SK-N-SH (cell line): ENCODE data around the gene KCNJ9. TPM values are rescaled to one million over a fixed set of nuclear protein-coding genes. Genes with fewer than 3 reads are reported as not detected.

Source experiments
- CTCF ChIA-PET: fragments of 300-600, 350-600 bp; formaldehyde crosslinking; extraction: SDS; loops from one replicate; lab custom pipeline; 2021; lab: Yijun Ruan, JAX
- POLR2A ChIA-PET: fragments of 350-600 bp; sonication (Branson Sonifier 250); formaldehyde crosslinking; extraction: SDS; loops from one replicate; lab custom pipeline; 2020; ENCODE audit warnings: antibody characterized with exemption, inconsistent platforms; lab: Yijun Ruan, JAX
- DNase-seq: peaks from one replicate; pipeline ENCODE4 v3.0.0; 2012
- H2AFZ ChIP-seq: fragments of 200-600 bp; sonication (generic); 2 replicates; pipeline ENCODE4 v1.8.1; 2016; ENCODE audit warnings: antibody characterized with exemption, mild to moderate bottlenecking, low read depth
- H3F3A ChIP-seq: fragments of 200-600 bp; sonication (generic); replicated peaks from 2 replicates; pipeline ENCODE3; 2016; ENCODE audit warnings: antibody characterized with exemption, mild to moderate bottlenecking; ENCODE audit not compliant: insufficient read depth
- H3K27ac ChIP-seq, 2 experiments: fragments of 200-500 bp in 1 of 2; fragments of 200-600 bp in 1 of 2; sonication (Bioruptor generic) in 1 of 2; sonication (generic), shearing (Covaris generic) in 1 of 2; 2 replicates each; pipeline versions ENCODE4 v1.5.1 to v1.6.1; 2014 to 2016; ENCODE audit warnings: low read depth in 2 of 2, inconsistent platforms in 1 of 2, low read length in 1 of 2, mild to moderate bottlenecking in 1 of 2, mixed read lengths in 1 of 2
- H3K27me3 ChIP-seq: fragments of 200-600 bp; sonication (generic), shearing (Covaris generic); 2 replicates; pipeline ENCODE4 v1.6.1; 2016; ENCODE audit warnings: mixed run types; ENCODE audit not compliant: insufficient read depth
- H3K36me3 ChIP-seq, 2 experiments: fragments of 200-500 bp in 1 of 2; fragments of 200-600 bp in 1 of 2; sonication (Bioruptor generic) in 1 of 2; sonication (generic) in 1 of 2; replicated peaks in 1 of 2; 2 replicates each; pipeline versions ENCODE3 to v1.5.1; 2014 to 2016; ENCODE audit warnings: low read length in 1 of 2, mild to moderate bottlenecking in 1 of 2; ENCODE audit not compliant: insufficient read depth in 2 of 2, control insufficient read depth in 1 of 2
- H3K4me1 ChIP-seq, 2 experiments: fragments of 200-500 bp in 1 of 2; fragments of 200-600 bp in 1 of 2; sonication (Bioruptor generic) in 1 of 2; sonication (generic), shearing (Covaris generic) in 1 of 2; 2 replicates each; pipeline versions ENCODE4 v1.5.1 to v1.6.1; 2014 to 2016; ENCODE audit warnings: low read depth in 1 of 2, low read length in 1 of 2, mixed run types in 1 of 2; ENCODE audit not compliant: insufficient read depth in 2 of 2, control insufficient read depth in 1 of 2
- H3K4me2 ChIP-seq: fragments of 200-600 bp; sonication (generic), shearing (Covaris generic); 2 replicates; pipeline ENCODE4 v1.6.1; 2017; ENCODE audit warnings: mixed run types
- H3K4me3 ChIP-seq, 2 experiments: fragments of 200-500 bp in 1 of 2; fragments of 200-600 bp in 1 of 2; sonication (Bioruptor generic) in 1 of 2; sonication (generic), shearing (Covaris generic) in 1 of 2; 2 replicates each; pipeline versions ENCODE4 v1.5.1 to v1.8.1; 2014 to 2016; ENCODE audit warnings: low read depth in 2 of 2, inconsistent platforms in 1 of 2, low read length in 1 of 2, mild to moderate bottlenecking in 1 of 2, mixed read lengths in 1 of 2, moderate library complexity in 1 of 2
- H3K79me2 ChIP-seq: fragments of 200-600 bp; sonication (generic); 2 replicates; pipeline ENCODE4 v1.8.1; 2017; ENCODE audit warnings: mild to moderate bottlenecking; ENCODE audit not compliant: insufficient read depth
- H3K9ac ChIP-seq: fragments of 200-600 bp; sonication (generic); 2 replicates; pipeline ENCODE4 v1.6.1; 2017; ENCODE audit warnings: mixed run types
- H3K9me2 ChIP-seq: fragments of 200-600 bp; sonication (generic); 2 replicates; pipeline ENCODE4 v1.6.1; 2017; ENCODE audit warnings: mixed run types
- H3K9me3 ChIP-seq: fragments of 200-600 bp; sonication (generic); 2 replicates; pipeline ENCODE4 v1.6.1; 2017; ENCODE audit warnings: mixed run types, mild to moderate bottlenecking, moderate library complexity
- H4K20me1 ChIP-seq: fragments of 200-600 bp; sonication (generic); 2 replicates; pipeline ENCODE4 v1.6.1; 2017; ENCODE audit warnings: mild to moderate bottlenecking, mixed run types; ENCODE audit not compliant: insufficient read depth
- ELF1 ChIP-seq: IDR thresholded peaks from 2 replicates; pipeline ENCODE4 v1.4.0; 2012
- EP300 ChIP-seq, 2 experiments: IDR thresholded peaks; 2 replicates each; pipeline versions ENCODE4 v1.4.0 to v1.6.1; 2012; ENCODE audit warnings: borderline replicate concordance in 1 of 2, low read depth in 1 of 2, low read length in 1 of 2
- FOXJ3 ChIP-seq: sonication (generic); formaldehyde crosslinking; IDR thresholded peaks from 2 replicates; pipeline ENCODE4 v1.5.1; 2020; ENCODE audit warnings: mild to moderate bottlenecking, missing genetic modification reagents
- IRF3 ChIP-seq: fragments of 150-350 bp; IDR thresholded peaks from 2 replicates; pipeline ENCODE4 v1.6.1; 2016; ENCODE audit warnings: mild to moderate bottlenecking, low read depth, low read length
- MAX ChIP-seq: IDR thresholded peaks from 2 replicates; pipeline ENCODE4 v1.4.0; 2012; ENCODE audit warnings: low read depth
- MEF2A ChIP-seq: IDR thresholded peaks from 2 replicates; pipeline ENCODE4 v1.4.0; 2012; ENCODE audit warnings: low read depth, borderline replicate concordance
- MXI1 ChIP-seq: IDR thresholded peaks from 2 replicates; pipeline ENCODE4 v1.6.1; 2012; ENCODE audit warnings: mild to moderate bottlenecking, low read depth, low read length, improper control_type of control experiment
- NFIC ChIP-seq: IDR thresholded peaks from 2 replicates; pipeline ENCODE4 v1.4.0; 2012; ENCODE audit warnings: borderline replicate concordance
- NRF1 ChIP-seq: IDR thresholded peaks from 2 replicates; pipeline ENCODE4 v1.6.1; 2012; ENCODE audit warnings: low read depth, mild to moderate bottlenecking, low read length
- PBX3 ChIP-seq: IDR thresholded peaks from 2 replicates; pipeline ENCODE4; 2012
- POLR2AphosphoS5 ChIP-seq: IDR thresholded peaks from 2 replicates; pipeline ENCODE4 v1.6.1; 2012; ENCODE audit warnings: low read depth, low read length
- RAD21 ChIP-seq: IDR thresholded peaks from 2 replicates; pipeline ENCODE4 v1.6.1; 2012; ENCODE audit warnings: mild to moderate bottlenecking, low read length
- RCOR1 ChIP-seq: fragments of 150-350 bp; IDR thresholded peaks from 2 replicates; pipeline ENCODE4 v1.6.1; 2017; ENCODE audit warnings: antibody characterized with exemption, low read length
- RFX5 ChIP-seq: IDR thresholded peaks from 2 replicates; pipeline ENCODE4 v1.6.1; 2012; ENCODE audit warnings: mild to moderate bottlenecking, improper control_type of control experiment, low read length
- SMC3 ChIP-seq: IDR thresholded peaks from 2 replicates; pipeline ENCODE4 v1.6.1; 2012; ENCODE audit warnings: low read depth, low read length, improper control_type of control experiment
- TAF1 ChIP-seq: IDR thresholded peaks from 2 replicates; pipeline ENCODE4 v1.6.1; 2012; ENCODE audit warnings: low read depth, mild to moderate bottlenecking, low read length, moderate library complexity, borderline replicate concordance
- USF1 ChIP-seq: IDR thresholded peaks from 2 replicates; pipeline ENCODE4 v1.4.0; 2012; ENCODE audit warnings: low read depth, borderline replicate concordance
- YY1 ChIP-seq: IDR thresholded peaks from 2 replicates; pipeline ENCODE4 v1.4.0; 2012; ENCODE audit warnings: low read depth, mild to moderate bottlenecking
- ZBTB33 ChIP-seq: IDR thresholded peaks from 2 replicates; pipeline ENCODE4 v1.4.0; 2012; ENCODE audit warnings: low read depth, borderline replicate concordance
- WGBS: methylation state at CpG from one replicate; pipeline ENCODE4 v1.1.6; 2017; ENCODE audit warnings: low lambda C conversion rate; 5-methylcytosine and 5-hydroxymethylcytosine counted together
- polyA plus RNA-seq, 3 experiments: library from polyadenylated mRNA; depleted of rRNA; stranded (reverse); fragments of >200 nt; gene quantifications; 2 replicates each; pipeline ENCODE4 v1.2.3, GENCODE V29; 2012
- TF ChIP-seq, protein P1 (sequence below): IDR thresholded peaks from 2 replicates; pipeline ENCODE4 v1.6.1; 2012; ENCODE audit warnings: mild to moderate bottlenecking, low read depth, low read length, moderate library complexity

Gene KCNJ9
- polyA plus RNA-seq, 1 of the 3 experiments (the other 2 are of a cell fraction), result 0.02 TPM

DNA sequence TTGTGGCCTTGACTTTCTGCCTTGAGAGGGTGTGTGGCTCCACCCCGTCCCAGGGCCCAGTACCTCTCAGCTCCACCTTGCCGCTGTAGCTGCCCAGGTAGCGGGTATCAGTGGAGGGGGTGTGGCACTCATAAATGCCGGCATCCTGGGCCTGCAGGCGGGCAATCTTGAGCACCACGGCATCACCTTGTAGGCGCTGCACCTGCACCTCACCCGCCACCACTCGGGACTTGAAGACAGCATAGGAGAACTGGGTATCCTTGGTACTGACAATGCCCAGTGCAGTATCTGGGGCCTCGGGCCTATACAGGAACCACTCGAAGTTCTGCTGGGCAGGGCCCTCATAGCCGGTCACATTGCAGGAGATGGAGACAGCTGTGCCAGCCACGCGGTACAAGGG is 13.5 kb downstream of the KCNJ9 start:
- peaks cover 7 to 22% of the 10 kb centered on the region in 2 experiments; a peak in 1 of 4 replicates for H3K4me1 ChIP-seq
- peaks cover 0 to 9% of the 10 kb centered on the region in 2 experiments for H3K36me3 ChIP-seq
- H3K79me2 ChIP-seq, result no peaks in the 10 kb centered on the region
- ChIA-PET CTCF (interaction anchor here (1.0 to 8.4 kb wide), 6 partner anchors 10 to 196 kb away, joined by 3 to 132 read pairs (median 6); partner anchors contain the start of genes KCNJ10 and KCNJ9), POLR2A (no interaction called here)
- 80% methylated on average over 3 of the region's 14 CpGs for WGBS
- H3K27me3 ChIP-seq, result no peaks in the 10 kb centered on the region
- no peak overlapping the region for H3K27ac ChIP-seq
- H3K9ac ChIP-seq, result no peak overlapping the region
- H4K20me1 ChIP-seq, result no peaks in the 10 kb centered on the region
- DNase-seq, result no peak
- peaks cover 7% of the 10 kb centered on the region for H3F3A ChIP-seq
- TF ChIP-seq YY1, result no peak
- TF ChIP-seq RCOR1, result no peak
- no peak for TF ChIP-seq MEF2A
- no peak for TF ChIP-seq RFX5
- TF ChIP-seq NFIC, result no peak
- no peak for TF ChIP-seq FOXJ3 (CRISPR knock-in tag)
- TF ChIP-seq, protein P1, sequence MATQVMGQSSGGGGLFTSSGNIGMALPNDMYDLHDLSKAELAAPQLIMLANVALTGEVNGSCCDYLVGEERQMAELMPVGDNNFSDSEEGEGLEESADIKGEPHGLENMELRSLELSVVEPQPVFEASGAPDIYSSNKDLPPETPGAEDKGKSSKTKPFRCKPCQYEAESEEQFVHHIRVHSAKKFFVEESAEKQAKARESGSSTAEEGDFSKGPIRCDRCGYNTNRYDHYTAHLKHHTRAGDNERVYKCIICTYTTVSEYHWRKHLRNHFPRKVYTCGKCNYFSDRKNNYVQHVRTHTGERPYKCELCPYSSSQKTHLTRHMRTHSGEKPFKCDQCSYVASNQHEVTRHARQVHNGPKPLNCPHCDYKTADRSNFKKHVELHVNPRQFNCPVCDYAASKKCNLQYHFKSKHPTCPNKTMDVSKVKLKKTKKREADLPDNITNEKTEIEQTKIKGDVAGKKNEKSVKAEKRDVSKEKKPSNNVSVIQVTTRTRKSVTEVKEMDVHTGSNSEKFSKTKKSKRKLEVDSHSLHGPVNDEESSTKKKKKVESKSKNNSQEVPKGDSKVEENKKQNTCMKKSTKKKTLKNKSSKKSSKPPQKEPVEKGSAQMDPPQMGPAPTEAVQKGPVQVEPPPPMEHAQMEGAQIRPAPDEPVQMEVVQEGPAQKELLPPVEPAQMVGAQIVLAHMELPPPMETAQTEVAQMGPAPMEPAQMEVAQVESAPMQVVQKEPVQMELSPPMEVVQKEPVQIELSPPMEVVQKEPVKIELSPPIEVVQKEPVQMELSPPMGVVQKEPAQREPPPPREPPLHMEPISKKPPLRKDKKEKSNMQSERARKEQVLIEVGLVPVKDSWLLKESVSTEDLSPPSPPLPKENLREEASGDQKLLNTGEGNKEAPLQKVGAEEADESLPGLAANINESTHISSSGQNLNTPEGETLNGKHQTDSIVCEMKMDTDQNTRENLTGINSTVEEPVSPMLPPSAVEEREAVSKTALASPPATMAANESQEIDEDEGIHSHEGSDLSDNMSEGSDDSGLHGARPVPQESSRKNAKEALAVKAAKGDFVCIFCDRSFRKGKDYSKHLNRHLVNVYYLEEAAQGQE, result no peak
- TF ChIP-seq ELF1, result no peak
- no peak for TF ChIP-seq ZBTB33
- TF ChIP-seq MAX, result no peak
- no peak for TF ChIP-seq MXI1
- TF ChIP-seq EP300 (IDR thresholded peaks at IDR 0.05; ENCODE audit: borderline replicate concordance in 1 of 2, low read depth in 1 of 2, low read length in 1 of 2), result no peak
- TF ChIP-seq TAF1, result no peak
- TF ChIP-seq USF1, result no peak
- no peak for TF ChIP-seq SMC3
- TF ChIP-seq RAD21, result no peak
- TF ChIP-seq IRF3, result no peak
- no peak for TF ChIP-seq POLR2AphosphoS5
- no peak for TF ChIP-seq PBX3
- no peak for TF ChIP-seq NRF1
- H3K4me2 ChIP-seq, result no peak overlapping the region
- no peak overlapping the region for H2AFZ ChIP-seq
- no peaks in the 10 kb centered on the region for H3K9me2 ChIP-seq
- no peaks in the 10 kb centered on the region for H3K9me3 ChIP-seq
- no peak overlapping the region for H3K4me3 ChIP-seq
